PFSK-1 (cell line): ENCODE measurements around the gene CARD9.

Source experiments
- FOXP2 ChIP-seq: optimal IDR thresholded peaks from 2 replicates; pipeline ENCODE3; 2011; ENCODE audit warnings: borderline replicate concordance, control low read depth, inconsistent platforms; ENCODE audit not compliant: insufficient read depth; ENCODE audit errors: extremely low read length, extremely low read depth
- POLR2AphosphoS5 ChIP-seq: IDR thresholded peaks from 2 replicates; pipeline ENCODE4 v1.6.1; 2012; ENCODE audit warnings: low read depth, mild to moderate bottlenecking, control low read depth, low read length, moderate library complexity
- REST ChIP-seq, 2 experiments: IDR thresholded peaks; 2 replicates each; pipeline versions ENCODE4 v1.6.1 to v1.8.0; 2011 to 2012; ENCODE audit warnings: low read depth in 2 of 2, low read length in 2 of 2, control low read depth in 1 of 2, inconsistent platforms in 1 of 2, mild to moderate bottlenecking in 1 of 2, moderate library complexity in 1 of 2; ENCODE audit not compliant: insufficient read depth in 1 of 2
- SIN3A ChIP-seq: IDR thresholded peaks from 2 replicates; pipeline ENCODE4 v1.6.1; 2012; ENCODE audit warnings: mild to moderate bottlenecking, low read length, moderate library complexity, borderline replicate concordance; ENCODE audit not compliant: insufficient read depth
- TAF1 ChIP-seq: IDR thresholded peaks from 2 replicates; pipeline ENCODE4 v1.6.1; 2012; ENCODE audit warnings: low read length, control low read depth, borderline replicate concordance; ENCODE audit not compliant: insufficient read depth

CARD9 gene

GRCh38 chr9:136336156-136336870, 37.2 kb downstream of the CARD9 start:
- TF ChIP-seq FOXP2 (no peak), TAF1 (no peak), SIN3A (no peak), REST (IDR thresholded peaks at IDR 0.05; ENCODE audit: insufficient read depth in 1 of 2, low read depth in 2 of 2, low read length in 2 of 2) (no peak), POLR2AphosphoS5 (no peak)

GRCh38 chr9:136335296-136336155, 37.9 kb downstream of the CARD9 start:
- TF ChIP-seq SIN3A (no peak), POLR2AphosphoS5 (no peak), REST (IDR thresholded peaks at IDR 0.05; ENCODE audit: insufficient read depth in 1 of 2, low read depth in 2 of 2, low read length in 2 of 2) (no peak), TAF1 (no peak), FOXP2 (no peak)

GRCh38 chr9:136334541-136334940, 38.9 kb downstream of the CARD9 start:
- TF ChIP-seq TAF1 (no peak), POLR2AphosphoS5 (no peak), FOXP2 (no peak), REST (IDR thresholded peaks at IDR 0.05; ENCODE audit: insufficient read depth in 1 of 2, low read depth in 2 of 2, low read length in 2 of 2) (no peak), SIN3A (no peak)

GRCh38 chr9:136333486-136333885, 40.0 kb downstream of the CARD9 start:
- no peak for TF ChIP-seq SIN3A
- TF ChIP-seq FOXP2 = no peak
- no peak for TF ChIP-seq REST (IDR thresholded peaks at IDR 0.05; ENCODE audit: insufficient read depth in 1 of 2, low read depth in 2 of 2, low read length in 2 of 2)
- TF ChIP-seq POLR2AphosphoS5 = no peak
- no peak for TF ChIP-seq TAF1
